Activated B cell treated with CpG ODN at 0.5 μM for 24 hours (primary cell): ENCODE data around the gene RAB8A. TPM values are rescaled to one million over a fixed set of nuclear protein-coding genes. Genes with fewer than 3 reads are reported as not detected.
"Not testable (repeated sequence)": the region's sequence is repeated elsewhere in the genome, so short reads cannot be mapped to it uniquely, and the experiment has no call there.

Experiments used
- ATAC-seq: fragments of 200-7000 bp; cut with Tn5 transposase; one replicate; pipeline ENCODE4 v1.10.0; 2021; ENCODE audit warnings: low read depth, mild to moderate bottlenecking, moderate library complexity
- CTCF ChIA-PET: fragments of 350-600 bp; sonication (Branson Sonifier 250); formaldehyde crosslinking; loops from one replicate; lab custom pipeline; 2021; ENCODE audit warnings: antibody characterized with exemption; lab: Charles Lee
- POLR2A ChIA-PET: fragments of 350-600 bp; sonication (Branson Sonifier 250); formaldehyde crosslinking; loops from one replicate; lab custom pipeline; 2021; ENCODE audit warnings: antibody characterized with exemption; lab: Charles Lee
- DNase-seq: peaks from one replicate; pipeline ENCODE4 v3.0.0; 2022
- H3K27ac Mint-ChIP-seq: one replicate; pipeline ENCODE4 v1.8.0; 2020; ENCODE audit warnings: mixed read lengths
- H3K27me3 Mint-ChIP-seq: one replicate; pipeline ENCODE4 v1.8.0; 2021; ENCODE audit warnings: mixed read lengths
- H3K36me3 Mint-ChIP-seq: one replicate; pipeline ENCODE4 v1.8.0; 2021; ENCODE audit warnings: low read depth, mixed read lengths
- H3K4me1 Mint-ChIP-seq: one replicate; pipeline ENCODE4 v1.8.0; 2021; ENCODE audit warnings: mixed read lengths
- H3K4me3 Mint-ChIP-seq: one replicate; pipeline ENCODE4 v1.8.0; 2020; ENCODE audit warnings: mild to moderate bottlenecking, mixed read lengths
- H3K9me3 Mint-ChIP-seq: one replicate; pipeline ENCODE4 v1.8.0; 2020; ENCODE audit warnings: mixed read lengths
- intact Hi-C: fragments of 100-400 bp; cut with micrococcal nuclease; formaldehyde crosslinking; loops from one replicate; pipeline ENCODE4 v1.15.1; 2024
- total RNA-seq: library from RNA; stranded (reverse); gene quantifications from 2 replicates; pipeline ENCODE4 v1.2.3, GENCODE V29; 2022
- TF ChIP-seq, protein P1 (sequence below): fragments of 200-600 bp; IDR thresholded peaks from one replicate; pipeline ENCODE4 v1.8.0; 2022; ENCODE audit warnings: antibody characterized with exemption, mild to moderate bottlenecking

Gene RAB8A
- total RNA-seq, 1 donor from 2014 or later = 157 TPM

DNA sequence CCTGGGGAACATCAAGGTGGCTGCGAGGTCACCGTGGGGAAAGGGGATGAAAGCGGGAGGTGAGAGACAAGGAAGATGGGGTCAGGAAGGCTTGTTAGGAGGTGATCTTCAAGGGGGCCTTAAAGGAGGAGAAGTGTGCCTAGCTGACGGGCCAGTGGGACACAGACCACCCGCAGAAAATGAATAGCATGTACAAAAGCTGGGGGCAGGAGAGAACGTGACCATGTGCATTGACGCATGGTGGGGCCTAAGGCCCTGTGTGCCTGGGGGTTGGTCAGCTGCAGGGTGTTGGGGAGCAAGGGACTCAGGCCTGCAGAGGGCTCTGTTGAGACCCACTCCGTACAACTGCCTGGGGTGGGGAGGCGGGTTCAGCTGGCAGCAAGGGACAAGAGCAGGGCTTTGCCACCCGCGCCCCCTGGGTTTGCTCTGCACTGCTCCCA, 5.9 kb downstream of the RAB8A start:
- DNase-seq (peak; percentile 28), ATAC-seq (peak; percentile 10)
- Mint-ChIP-seq H3K9me3 (no peaks in the 10 kb centered on the region), H3K36me3 (peaks cover 74% of the 10 kb centered on the region), H3K27ac (peak overlapping the region; percentile 98), H3K4me1 (peaks cover 88% of the 10 kb centered on the region), H3K27me3 (no peaks in the 10 kb centered on the region), H3K4me3 (peak overlapping the region; percentile 73)
- ChIA-PET CTCF (interaction anchor here (0.5 to 2.8 kb wide), 16 partner anchors 10 to 299 kb away, joined by 3 to 18 read pairs (median 4); partner anchors contain the start of genes FAM32A and HSH2D), POLR2A (interaction anchor here (0.6 to 9.7 kb wide), 24 partner anchors 8 to 484 kb away, joined by 3 to 338 read pairs (median 6); partner anchors contain the start of genes CIB3, FAM32A, HSH2D and TPM4)
- TF ChIP-seq, protein P1, sequence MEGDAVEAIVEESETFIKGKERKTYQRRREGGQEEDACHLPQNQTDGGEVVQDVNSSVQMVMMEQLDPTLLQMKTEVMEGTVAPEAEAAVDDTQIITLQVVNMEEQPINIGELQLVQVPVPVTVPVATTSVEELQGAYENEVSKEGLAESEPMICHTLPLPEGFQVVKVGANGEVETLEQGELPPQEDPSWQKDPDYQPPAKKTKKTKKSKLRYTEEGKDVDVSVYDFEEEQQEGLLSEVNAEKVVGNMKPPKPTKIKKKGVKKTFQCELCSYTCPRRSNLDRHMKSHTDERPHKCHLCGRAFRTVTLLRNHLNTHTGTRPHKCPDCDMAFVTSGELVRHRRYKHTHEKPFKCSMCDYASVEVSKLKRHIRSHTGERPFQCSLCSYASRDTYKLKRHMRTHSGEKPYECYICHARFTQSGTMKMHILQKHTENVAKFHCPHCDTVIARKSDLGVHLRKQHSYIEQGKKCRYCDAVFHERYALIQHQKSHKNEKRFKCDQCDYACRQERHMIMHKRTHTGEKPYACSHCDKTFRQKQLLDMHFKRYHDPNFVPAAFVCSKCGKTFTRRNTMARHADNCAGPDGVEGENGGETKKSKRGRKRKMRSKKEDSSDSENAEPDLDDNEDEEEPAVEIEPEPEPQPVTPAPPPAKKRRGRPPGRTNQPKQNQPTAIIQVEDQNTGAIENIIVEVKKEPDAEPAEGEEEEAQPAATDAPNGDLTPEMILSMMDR = no peak
- intact Hi-C loops = loop anchor here (1.0 to 10.0 kb wide), 8 partner anchors 26 to 469 kb away; partner anchors contain the start of genes HSH2D and KLF2

DNA sequence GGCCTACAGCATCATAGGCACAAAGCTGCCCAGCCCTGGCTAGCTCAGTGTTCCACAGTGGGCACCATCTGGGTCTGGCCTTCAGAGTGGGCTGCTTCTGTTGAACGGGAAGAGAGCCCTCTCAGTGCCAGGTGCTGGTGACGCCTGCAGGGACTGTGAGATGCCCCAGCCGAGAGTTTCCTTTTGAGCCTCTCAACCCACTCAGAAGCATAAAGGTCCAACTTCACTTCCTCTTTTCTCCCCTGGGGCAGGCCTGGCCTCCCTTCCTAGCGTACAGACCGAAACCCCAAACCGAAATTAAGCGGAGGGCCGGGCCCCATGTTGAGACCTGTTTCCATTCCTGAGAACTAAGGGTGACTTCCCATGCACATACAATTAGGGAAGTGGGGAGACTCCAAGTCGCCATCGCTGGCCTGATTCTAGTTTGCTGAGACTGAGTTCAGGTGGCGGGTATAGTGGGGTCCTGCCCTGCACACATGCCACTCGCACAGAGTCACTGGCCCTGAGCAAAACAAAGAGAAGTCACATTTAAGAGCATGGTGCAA, 6.9 kb downstream of the RAB8A start:
- Mint-ChIP-seq H3K4me3 (peak overlapping the region; percentile 73), H3K27me3 (no peaks in the 10 kb centered on the region), H3K36me3 (peaks cover 75% of the 10 kb centered on the region), H3K4me1 (peaks cover 80% of the 10 kb centered on the region), H3K27ac (peak overlapping the region; percentile 98), H3K9me3 (no peaks in the 10 kb centered on the region)
- DNase-seq = peak; percentile 76
- TF ChIP-seq, protein P1 = no peak
- ChIA-PET CTCF (interaction anchor here (0.8 to 2.8 kb wide), 12 partner anchors 15 to 298 kb away, joined by 3 to 18 read pairs (median 6); partner anchors contain the start of genes FAM32A and HSH2D), POLR2A (interaction anchor here (0.6 to 9.7 kb wide), 23 partner anchors 8 to 483 kb away, joined by 3 to 338 read pairs (median 6); partner anchors contain the start of genes CIB3, FAM32A, HSH2D and TPM4)
- ATAC-seq = peak; percentile 87
- intact Hi-C loops = loop anchor here (1.0 to 10.0 kb wide), 8 partner anchors 25 to 468 kb away; partner anchors contain the start of genes HSH2D and KLF2

DNA sequence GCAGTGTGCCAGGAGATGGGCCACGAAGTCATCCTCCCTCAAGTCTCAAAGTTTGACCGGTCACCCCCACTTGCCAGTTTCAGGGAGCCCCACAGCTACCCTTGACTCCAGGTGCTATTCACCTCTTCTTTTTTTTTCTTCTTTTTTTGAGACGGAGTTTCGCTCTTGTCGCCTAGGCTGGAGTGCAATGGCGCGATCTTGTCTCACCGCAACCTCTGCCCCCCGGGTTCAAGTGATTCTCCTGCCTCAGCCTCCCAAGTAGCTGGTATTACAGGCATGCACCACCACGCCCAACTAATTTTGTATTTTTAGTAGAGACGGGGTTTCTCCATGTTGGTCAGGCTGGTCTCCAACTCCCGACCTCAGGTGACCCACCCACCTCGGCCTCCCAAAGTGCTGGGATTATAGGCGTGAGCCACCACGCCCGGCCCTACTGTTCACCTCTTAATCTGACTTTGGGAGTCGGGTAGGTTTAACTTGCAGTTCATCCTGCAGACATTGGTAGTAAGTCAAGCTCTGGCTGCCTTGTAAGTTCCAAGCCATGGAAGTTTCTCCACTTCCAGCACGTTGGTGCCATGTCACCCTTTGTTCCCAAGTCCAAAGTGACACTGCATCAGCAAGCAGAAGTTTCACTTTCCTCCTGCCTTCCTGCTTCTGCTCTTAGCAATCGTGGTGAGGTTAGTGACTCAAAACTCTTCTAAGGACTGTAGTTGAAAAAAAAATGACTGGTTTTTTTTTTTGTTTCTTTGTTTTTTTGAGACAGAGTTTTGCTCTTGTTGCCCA, 7.6 kb downstream of the RAB8A start:
- ChIA-PET CTCF (interaction anchor here (1.1 to 2.8 kb wide), 6 partner anchors 14 to 66 kb away, joined by 3 to 18 read pairs (median 9); partner anchors contain the start of genes FAM32A and HSH2D), POLR2A (interaction anchor here (0.6 to 9.7 kb wide), 9 partner anchors 8 to 490 kb away, joined by 3 to 338 read pairs (median 9); partner anchors contain the start of genes FAM32A, HSH2D and TPM4)
- ATAC-seq = peak; percentile 18
- H3K9me3 Mint-ChIP-seq, H3K27me3 Mint-ChIP-seq, DNase-seq: not testable (repeated sequence)
- H3K36me3 Mint-ChIP-seq = peaks cover 78% of the 10 kb centered on the region
- peaks cover 78% of the 10 kb centered on the region for H3K4me1 Mint-ChIP-seq
- intact Hi-C loops = loop anchor here (2.0 to 10.0 kb wide), 4 partner anchors 206 to 468 kb away; partner anchors contain the start of gene KLF2
- peak overlapping the region; percentile 98 for H3K27ac Mint-ChIP-seq
- peak overlapping the region; percentile 73 for H3K4me3 Mint-ChIP-seq

DNA sequence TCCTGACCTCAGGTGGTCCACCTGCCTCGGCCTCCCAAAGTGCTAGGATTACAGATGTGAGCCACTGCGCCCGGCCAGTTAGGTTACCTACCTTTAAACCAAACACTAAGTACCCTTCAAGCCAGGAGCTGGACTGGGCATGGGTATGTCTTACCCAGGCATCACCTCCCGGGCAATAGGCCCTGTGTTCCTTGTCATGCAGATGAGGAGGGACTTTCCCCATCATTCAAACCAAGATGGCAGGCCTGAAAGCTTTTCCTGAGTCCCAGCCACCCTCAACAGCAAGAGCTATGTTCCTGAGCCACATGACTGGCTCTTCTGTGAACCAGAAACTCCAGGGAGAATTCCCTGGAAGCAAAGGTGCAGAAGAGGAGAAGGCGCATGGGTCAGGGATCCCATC, 9.5 kb downstream of the RAB8A start:
- Mint-ChIP-seq H3K27ac (peak overlapping the region; percentile 98), H3K36me3 (peaks cover 80% of the 10 kb centered on the region), H3K4me1 (peaks cover 61% of the 10 kb centered on the region), H3K4me3 (no peak overlapping the region), H3K9me3 (no peaks in the 10 kb centered on the region), H3K27me3 (no peaks in the 10 kb centered on the region)
- no peak for ATAC-seq
- CTCF ChIA-PET = interaction anchor here (1.5 kb wide), 1 partner anchor 80 kb away, joined by 3 read pairs; no protein-coding TSS in a partner anchor
- TF ChIP-seq, protein P1 = no peak
- intact Hi-C loops = no loop called here
- no peak for DNase-seq
- POLR2A ChIA-PET = interaction anchor here (0.8 to 9.7 kb wide), 4 partner anchors 9 to 45 kb away, joined by 3 to 338 read pairs (median 62); partner anchors contain the start of genes HSH2D, RAB8A and TPM4

DNA sequence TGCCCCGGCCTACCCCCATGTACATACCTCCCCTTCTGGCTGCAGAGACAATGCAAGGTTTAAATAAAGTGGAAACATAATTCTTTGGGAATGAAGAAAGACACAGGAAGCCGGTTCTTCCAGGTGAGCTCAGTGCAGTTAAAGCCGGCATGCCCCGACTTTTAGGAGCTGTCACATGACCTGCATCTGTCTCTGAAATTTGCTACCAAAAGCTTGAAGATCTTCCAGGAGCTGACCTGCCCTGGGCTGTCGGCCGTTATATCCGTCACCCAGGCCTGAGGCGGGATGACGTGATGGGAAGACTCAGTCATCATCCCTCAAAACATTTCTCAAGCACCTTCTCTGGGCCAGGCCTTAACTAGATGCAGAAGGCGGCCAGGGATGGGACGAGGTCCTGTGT, 10.3 kb downstream of the RAB8A start:
- TF ChIP-seq, protein P1 = no peak
- ChIA-PET CTCF (interaction anchor here (1.5 kb wide), 1 partner anchor 81 kb away, joined by 3 read pairs; no protein-coding TSS in a partner anchor), POLR2A (interaction anchor here (0.6 to 9.7 kb wide), 2 partner anchors 24 to 54 kb away, joined by 4 to 338 read pairs; partner anchors contain the start of gene HSH2D)
- H3K36me3 Mint-ChIP-seq = peaks cover 86% of the 10 kb centered on the region
- ATAC-seq (no peak), DNase-seq (no peak)
- H3K4me3 Mint-ChIP-seq = no peak overlapping the region
- peaks cover 53% of the 10 kb centered on the region for H3K4me1 Mint-ChIP-seq
- peak overlapping the region; percentile 98 for H3K27ac Mint-ChIP-seq
- no peaks in the 10 kb centered on the region for H3K9me3 Mint-ChIP-seq
- intact Hi-C loops = no loop called here
- H3K27me3 Mint-ChIP-seq = no peaks in the 10 kb centered on the region
